H1 (cell line): ENCODE results near the gene MAML1.

ENCODE experiments used
- ATF2 ChIP-seq: IDR thresholded peaks from 2 replicates; pipeline ENCODE4 v1.6.1; 2012; ENCODE audit warnings: low read length, inconsistent platforms
- CEBPB ChIP-seq: IDR thresholded peaks from 2 replicates; pipeline ENCODE4 v1.6.1; 2012; ENCODE audit warnings: low read depth, low read length
- CHD2 ChIP-seq: IDR thresholded peaks from 2 replicates; pipeline ENCODE4 v1.6.1; 2012; ENCODE audit warnings: low read length, improper control_type of control experiment
- CTCF ChIP-seq, 3 experiments: IDR thresholded peaks; 1 replicate in 2 of 3; 2 replicates in 1 of 3; pipeline versions ENCODE4 v1.5.1 to v1.6.1; 2011; ENCODE audit warnings: low read length in 3 of 3, mild to moderate bottlenecking in 3 of 3, inconsistent platforms in 2 of 3, low read depth in 1 of 3, moderate library complexity in 1 of 3; ENCODE audit not compliant: insufficient read depth in 1 of 3; ENCODE audit errors: control extremely low read depth in 1 of 3
- EZH2 ChIP-seq: fragments of 200-600 bp; sonication (generic); IDR thresholded peaks from 2 replicates; pipeline ENCODE4 v1.7.1; 2012; ENCODE audit warnings: low read depth, mild to moderate bottlenecking, moderate library complexity, low read length, inconsistent platforms; ENCODE audit not compliant: severe bottlenecking
- MAX ChIP-seq: IDR thresholded peaks from 2 replicates; pipeline ENCODE4 v1.6.1; 2012; ENCODE audit warnings: inconsistent platforms
- NRF1 ChIP-seq: IDR thresholded peaks from 2 replicates; pipeline ENCODE4 v1.6.1; 2011; ENCODE audit warnings: mild to moderate bottlenecking, low read depth, low read length, improper control_type of control experiment
- POLR2AphosphoS5 ChIP-seq: IDR thresholded peaks from 2 replicates; pipeline ENCODE4 v1.6.1; 2011; ENCODE audit warnings: low read depth, low read length
- RAD21 ChIP-seq, 2 experiments: IDR thresholded peaks in 1 of 2; conservative IDR thresholded peaks in 1 of 2; 2 replicates each; pipeline ENCODE4 v1.6.1; 2011; ENCODE audit warnings: low read depth in 2 of 2, low read length in 2 of 2, improper control_type of control experiment in 1 of 2, inconsistent platforms in 1 of 2, mild to moderate bottlenecking in 1 of 2, moderate library complexity in 1 of 2
- SIRT6 ChIP-seq: IDR thresholded peaks from one replicate; pipeline ENCODE4 v1.7.1; 2012; ENCODE audit warnings: low read length, inconsistent platforms
- SP1 ChIP-seq: IDR thresholded peaks from 2 replicates; pipeline ENCODE4 v1.6.1; 2011; ENCODE audit warnings: low read depth, low read length
- USF2 ChIP-seq: IDR thresholded peaks from 2 replicates; pipeline ENCODE4 v1.6.1; 2011; ENCODE audit warnings: low read length, improper control_type of control experiment
- YY1 ChIP-seq: IDR thresholded peaks from 2 replicates; pipeline ENCODE4 v1.6.1; 2011; ENCODE audit warnings: low read depth, mild to moderate bottlenecking, low read length

GRCh38 chr5:179765400-179765799, 32.8 kb downstream of the MAML1 start:
- TF ChIP-seq CTCF (IDR thresholded peaks at IDR 0.05; ENCODE audit: control extremely low read depth in 1 of 3, insufficient read depth in 1 of 3, low read depth in 1 of 3, low read length in 3 of 3) = no peak
- no peak for TF ChIP-seq USF2
- no peak for TF ChIP-seq CHD2
- no peak for TF ChIP-seq SIRT6
- no peak for TF ChIP-seq EZH2
- TF ChIP-seq CEBPB = no peak
- no peak for TF ChIP-seq POLR2AphosphoS5
- TF ChIP-seq YY1 = no peak
- no peak for TF ChIP-seq SP1
- TF ChIP-seq MAX = no peak
- no peak for TF ChIP-seq RAD21 (IDR thresholded peaks at IDR 0.05 in 1 of 2, conservative IDR thresholded peaks at IDR 0.05 in 1 of 2; ENCODE audit: low read depth in 2 of 2, low read length in 2 of 2)
- TF ChIP-seq NRF1 = no peak
- no peak for TF ChIP-seq ATF2
